Keratinocyte (primary cell): ENCODE measurements around the gene ZC3H6.

Experiments
- CTCF ChIP-seq, 3 experiments: IDR thresholded peaks in 1 of 3; conservative IDR thresholded peaks in 1 of 3; optimal IDR thresholded peaks in 1 of 3; 2 replicates in 2 of 3; 3 replicates in 1 of 3; pipeline versions ENCODE3 to v1.5.1; 2011; ENCODE audit warnings: low read length in 3 of 3, mild to moderate bottlenecking in 3 of 3, moderate library complexity in 2 of 3, control low read depth in 1 of 3, inconsistent platforms in 1 of 3; ENCODE audit not compliant: insufficient read depth in 2 of 3; ENCODE audit errors: extremely low read depth in 1 of 3
- EZH2 ChIP-seq: IDR thresholded peaks from one replicate; pipeline ENCODE4 v1.6.1; 2012; ENCODE audit warnings: inconsistent platforms, mild to moderate bottlenecking, low read length, moderate library complexity

GRCh38 chr2:112251271-112251670 is 24.1 kb upstream of the ZC3H6 start:
- no peak for TF ChIP-seq CTCF (optimal IDR thresholded peaks at IDR 0.05 in 1 of 3, IDR thresholded peaks at IDR 0.05 in 1 of 3, conservative IDR thresholded peaks at IDR 0.05 in 1 of 3; ENCODE audit: extremely low read depth in 1 of 3, insufficient read depth in 2 of 3, low read length in 3 of 3)
- no peak for TF ChIP-seq EZH2
